Left ventricle myocardium superior (tissue), 1 donor: ENCODE data around the gene ADAMTSL3. TPM values are rescaled to one million over a fixed set of nuclear protein-coding genes. Genes with fewer than 3 reads are reported as not detected.
"Not testable (repeated sequence)": the region's sequence is repeated elsewhere in the genome, so short reads cannot be mapped to it uniquely, and the experiment has no call there.

Experiments used
- ATAC-seq: fragments of 200-7000 bp; cut with Tn5 transposase; one replicate; pipeline ENCODE4 v1.9.1; 2020; ENCODE audit warnings: mild to moderate bottlenecking, moderate library complexity
- DNase-seq: peaks from one replicate; pipeline ENCODE4 v3.0.0-alpha.2; 2020
- intact Hi-C: fragments of 100-400 bp; cut with micrococcal nuclease; formaldehyde crosslinking; loops from one replicate; pipeline ENCODE4 v1.11.0; 2022
- total RNA-seq: library from RNA; stranded (reverse); fragmentation: NEBNext Ultra II Directional; extraction: Animal tissue kit (Norgen Biotek cat#: 25700); gene quantifications from one replicate; pipeline ENCODE4 v1.2.1, GENCODE V29; 2021
- donor health status: DM: no; HTN: yes; CAD: no; lungs with severe emphysema.

The ADAMTSL3 gene
- total RNA-seq, 1 donor from 2014 or later, result 9.2 TPM

DNA sequence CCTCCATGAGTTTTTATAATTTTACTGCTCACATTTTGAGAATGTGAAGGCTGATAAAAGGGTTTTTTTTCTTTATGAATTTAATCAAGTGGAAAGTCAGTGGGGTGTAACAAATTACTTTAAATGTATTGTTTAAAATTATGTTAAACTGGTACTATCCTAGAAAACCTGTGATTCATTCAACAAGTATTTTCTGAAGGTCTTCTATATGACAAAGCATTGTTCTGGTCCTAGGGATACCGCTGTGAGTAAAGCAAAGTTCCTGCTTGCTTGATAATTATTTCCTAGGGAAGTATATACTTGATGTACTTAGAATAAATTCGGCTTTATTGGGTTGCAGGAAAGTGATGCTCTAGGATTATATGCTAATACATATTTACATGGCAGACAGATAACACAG lies 428.8 kb downstream of the ADAMTSL3 start:
- intact Hi-C loops, result no loop called here
- no peak for DNase-seq
- no peak for ATAC-seq

- ATAC-seq, intact Hi-C loops, DNase-seq: not testable (repeated sequence)
Observed at GRCh38 chr15:84086071-84086470, 432.1 kb downstream of the ADAMTSL3 start.

Other genes starting within 250 kb of the ADAMTSL3 start
- gene SH3GL3, start 206.8 kb upstream of the ADAMTSL3 start, total RNA-seq, result not detected